Stimulated activated naive CD8-positive, alpha-beta T cell treated with anti-CD3 and anti-CD28 coated beads, Interleukin-15, Interleukin-2, amounts not matched to agents 100 ng/mL and 50 ng/mL, for 24 hours (primary cell): ENCODE results near the gene TBXAS1.

Experiments used
- H3K27ac Mint-ChIP-seq: one replicate; pipeline ENCODE4 v1.8.0; 2021; ENCODE audit warnings: mild to moderate bottlenecking, mixed read lengths
- H3K27me3 Mint-ChIP-seq: one replicate; pipeline ENCODE4 v1.8.0; 2021; ENCODE audit warnings: mixed read lengths
- H3K36me3 Mint-ChIP-seq: one replicate; pipeline ENCODE4 v1.8.0; 2021; ENCODE audit warnings: low read depth, mixed read lengths
- H3K4me1 Mint-ChIP-seq: one replicate; pipeline ENCODE4 v1.8.0; 2021; ENCODE audit warnings: low read depth, mixed read lengths
- H3K4me3 Mint-ChIP-seq: one replicate; pipeline ENCODE4 v1.8.0; 2021; ENCODE audit warnings: mild to moderate bottlenecking, mixed read lengths
- H3K9me3 Mint-ChIP-seq: one replicate; pipeline ENCODE4 v1.8.0; 2021; ENCODE audit warnings: mixed read lengths

Gene TBXAS1

GRCh38 chr7:140018125-140019043 is 189.3 kb downstream of the TBXAS1 start:
- H3K4me1 Mint-ChIP-seq, result no peaks in the 10 kb centered on the region
- no peak overlapping the region for H3K27ac Mint-ChIP-seq

GRCh38 chr7:140019172-140019571 is 190.1 kb downstream of the TBXAS1 start:
- Mint-ChIP-seq H3K27me3 (no peaks in the 10 kb centered on the region), H3K27ac (no peak overlapping the region), H3K4me3 (no peak overlapping the region), H3K36me3 (peaks cover 18% of the 10 kb centered on the region), H3K9me3 (no peaks in the 10 kb centered on the region), H3K4me1 (no peaks in the 10 kb centered on the region)

More at GRCh38 chr7:140018125-140019043, 189.3 kb downstream of the TBXAS1 start:
- peaks cover 10% of the 10 kb centered on the region for H3K36me3 Mint-ChIP-seq
- H3K9me3 Mint-ChIP-seq, result no peaks in the 10 kb centered on the region
- no peaks in the 10 kb centered on the region for H3K27me3 Mint-ChIP-seq
- H3K4me3 Mint-ChIP-seq, result no peak overlapping the region

- Mint-ChIP-seq H3K4me3 (no peak overlapping the region), H3K27me3 (no peaks in the 10 kb centered on the region), H3K36me3 (peaks cover 22% of the 10 kb centered on the region), H3K9me3 (no peaks in the 10 kb centered on the region), H3K4me1 (no peaks in the 10 kb centered on the region), H3K27ac (no peak overlapping the region)
These were observed 190.5 kb downstream of the TBXAS1 start for GRCh38 chr7:140019606-140020005.

- H3K36me3 Mint-ChIP-seq, result peaks cover 31% of the 10 kb centered on the region
- H3K4me1 Mint-ChIP-seq, result no peaks in the 10 kb centered on the region
- no peaks in the 10 kb centered on the region for H3K9me3 Mint-ChIP-seq
- no peak overlapping the region for H3K4me3 Mint-ChIP-seq
- no peaks in the 10 kb centered on the region for H3K27me3 Mint-ChIP-seq
- no peak overlapping the region for H3K27ac Mint-ChIP-seq
These were observed 192.5 kb downstream of the TBXAS1 start for GRCh38 chr7:140021603-140022002.

- Mint-ChIP-seq H3K27me3 (no peaks in the 10 kb centered on the region), H3K36me3 (peaks cover 31% of the 10 kb centered on the region), H3K4me3 (no peak overlapping the region), H3K4me1 (no peaks in the 10 kb centered on the region), H3K9me3 (no peaks in the 10 kb centered on the region), H3K27ac (no peak overlapping the region)
These were observed 193.6 kb downstream of the TBXAS1 start for GRCh38 chr7:140022582-140023211.

- Mint-ChIP-seq H3K9me3 (no peaks in the 10 kb centered on the region), H3K27me3 (no peaks in the 10 kb centered on the region), H3K27ac (no peak overlapping the region), H3K36me3 (peaks cover 31% of the 10 kb centered on the region), H3K4me3 (no peak overlapping the region), H3K4me1 (no peaks in the 10 kb centered on the region)
These were observed 194.7 kb downstream of the TBXAS1 start for GRCh38 chr7:140023728-140024127.

- Mint-ChIP-seq H3K27ac (no peak overlapping the region), H3K27me3 (no peaks in the 10 kb centered on the region), H3K9me3 (no peaks in the 10 kb centered on the region), H3K36me3 (peaks cover 37% of the 10 kb centered on the region), H3K4me3 (no peak overlapping the region), H3K4me1 (no peaks in the 10 kb centered on the region)
These were observed 195.5 kb downstream of the TBXAS1 start for GRCh38 chr7:140024585-140024984.

- Mint-ChIP-seq H3K4me1 (no peaks in the 10 kb centered on the region), H3K27me3 (no peaks in the 10 kb centered on the region), H3K9me3 (no peaks in the 10 kb centered on the region), H3K27ac (no peak overlapping the region), H3K4me3 (no peak overlapping the region), H3K36me3 (peaks cover 41% of the 10 kb centered on the region)
These were observed 196.2 kb downstream of the TBXAS1 start for GRCh38 chr7:140025241-140025640.

- no peaks in the 10 kb centered on the region for H3K4me1 Mint-ChIP-seq
- peaks cover 45% of the 10 kb centered on the region for H3K36me3 Mint-ChIP-seq
- H3K27ac Mint-ChIP-seq, result no peak overlapping the region
- H3K27me3 Mint-ChIP-seq, result no peaks in the 10 kb centered on the region
- no peaks in the 10 kb centered on the region for H3K9me3 Mint-ChIP-seq
- no peak overlapping the region for H3K4me3 Mint-ChIP-seq
These were observed 196.9 kb downstream of the TBXAS1 start for GRCh38 chr7:140025814-140026433.

- H3K4me1 Mint-ChIP-seq, result no peaks in the 10 kb centered on the region
- H3K27ac Mint-ChIP-seq, result no peak overlapping the region
- no peaks in the 10 kb centered on the region for H3K27me3 Mint-ChIP-seq
- H3K36me3 Mint-ChIP-seq, result peaks cover 45% of the 10 kb centered on the region
- no peaks in the 10 kb centered on the region for H3K9me3 Mint-ChIP-seq
- H3K4me3 Mint-ChIP-seq, result no peak overlapping the region
These were observed 197.9 kb downstream of the TBXAS1 start for GRCh38 chr7:140026935-140027334.

- peaks cover 4% of the 10 kb centered on the region for H3K4me1 Mint-ChIP-seq
- H3K27ac Mint-ChIP-seq, result no peak overlapping the region
- H3K9me3 Mint-ChIP-seq, result no peaks in the 10 kb centered on the region
- no peaks in the 10 kb centered on the region for H3K27me3 Mint-ChIP-seq
- H3K36me3 Mint-ChIP-seq, result peaks cover 44% of the 10 kb centered on the region
- H3K4me3 Mint-ChIP-seq, result no peak overlapping the region
These were observed 198.8 kb downstream of the TBXAS1 start for GRCh38 chr7:140027858-140028257.

GRCh38 chr7:140028311-140028710 is 199.2 kb downstream of the TBXAS1 start:
- peaks cover 44% of the 10 kb centered on the region for H3K36me3 Mint-ChIP-seq
- H3K27ac Mint-ChIP-seq, result peak overlapping the region; percentile 11
- no peak overlapping the region for H3K4me3 Mint-ChIP-seq
- no peaks in the 10 kb centered on the region for H3K27me3 Mint-ChIP-seq
- no peaks in the 10 kb centered on the region for H3K9me3 Mint-ChIP-seq
- peaks cover 8% of the 10 kb centered on the region for H3K4me1 Mint-ChIP-seq

- peaks cover 11% of the 10 kb centered on the region for H3K4me1 Mint-ChIP-seq
- no peaks in the 10 kb centered on the region for H3K9me3 Mint-ChIP-seq
- peaks cover 44% of the 10 kb centered on the region for H3K36me3 Mint-ChIP-seq
- H3K27me3 Mint-ChIP-seq, result no peaks in the 10 kb centered on the region
- H3K27ac Mint-ChIP-seq, result no peak overlapping the region
- no peak overlapping the region for H3K4me3 Mint-ChIP-seq
These were observed 200.0 kb downstream of the TBXAS1 start for GRCh38 chr7:140029072-140029471.

- no peaks in the 10 kb centered on the region for H3K9me3 Mint-ChIP-seq
- no peak overlapping the region for H3K4me3 Mint-ChIP-seq
- peaks cover 37% of the 10 kb centered on the region for H3K36me3 Mint-ChIP-seq
- H3K4me1 Mint-ChIP-seq, result peaks cover 23% of the 10 kb centered on the region
- H3K27ac Mint-ChIP-seq, result no peak overlapping the region
- no peaks in the 10 kb centered on the region for H3K27me3 Mint-ChIP-seq
These were observed 202.3 kb downstream of the TBXAS1 start for GRCh38 chr7:140031364-140031763.

GRCh38 chr7:140033036-140033435 is 204.0 kb downstream of the TBXAS1 start:
- Mint-ChIP-seq H3K9me3 (no peaks in the 10 kb centered on the region), H3K4me1 (peaks cover 29% of the 10 kb centered on the region), H3K27ac (no peak overlapping the region), H3K4me3 (no peak overlapping the region), H3K36me3 (peaks cover 50% of the 10 kb centered on the region), H3K27me3 (no peaks in the 10 kb centered on the region)
